Measurements from ENCODE around the gene UTP4. TPM values are rescaled to one million over a fixed set of nuclear protein-coding genes. Genes with fewer than 3 reads are reported as not detected.

Gene UTP4
- total RNA-seq, 1 experiment from 2014 or later: 125 TPM

GRCh38 chr16:69186642-69187445 lies 54.4 kb downstream of the UTP4 start, which contains the start of gene SNTB2 (continued):
- TF ChIP-seq MAX (IDR thresholded peaks at IDR 0.05) (peak; percentile 52; the same call in 1 of the 2 replicates), TCF7L2 (IDR thresholded peaks at IDR 0.05; ENCODE audit: borderline replicate concordance, extremely low read depth, insufficient read depth, insufficient read length) (no peak), EZH2phosphoT487 (IDR thresholded peaks at IDR 0.05; ENCODE audit: borderline replicate concordance) (no peak), ELF1 (IDR thresholded peaks at IDR 0.05; ENCODE audit: borderline replicate concordance, low read depth) (peak; percentile 81), EGR1 (IDR thresholded peaks at IDR 0.05; ENCODE audit: low read depth) (peak; percentile 90), CTCF (IDR thresholded peaks at IDR 0.05 in 2 of 3, conservative IDR thresholded peaks at IDR 0.05 in 1 of 3; ENCODE audit: borderline replicate concordance in 1 of 3, insufficient read depth in 1 of 3, low read depth in 2 of 3, low read length in 2 of 3) (no peak), FOSL1 (IDR thresholded peaks at IDR 0.05; ENCODE audit: low read depth) (no peak; the same call in 1 of the 2 replicates), ZFX (IDR thresholded peaks at IDR 0.05) (no peak; the same call in 1 of the 2 replicates), SP1 (IDR thresholded peaks at IDR 0.05; ENCODE audit: low read depth) (peak; percentile 72), EZH2 (IDR thresholded peaks at IDR 0.05) (no peak), ATF3 (IDR thresholded peaks at IDR 0.05) (no peak), JUND (IDR thresholded peaks at IDR 0.05) (no peak), POLR2AphosphoS5 (IDR thresholded peaks at IDR 0.05; ENCODE audit: low read depth, low read length) (peak; percentile 88), SIN3A (IDR thresholded peaks at IDR 0.05; ENCODE audit: low read depth) (peak; percentile 62)

All from HCT116 (cell line).